ENCODE measurements around the gene ROBO4. TPM values are rescaled to one million over a fixed set of nuclear protein-coding genes. Genes with fewer than 3 reads are reported as not detected.

ROBO4 gene
- total RNA-seq, 1 experiment from 2014 or later = not detected

- ATAC-seq = no peak
- POLR2A ChIA-PET = no interaction called here
- no peak overlapping the region for H3K9ac ChIP-seq (ENCODE audit: low read length)
- H3K4me2 ChIP-seq (ENCODE audit: low read length) = no peak overlapping the region
- DNase-seq (ENCODE audit: low read depth, low spot score) = no peak
- no TSS peak for BruUV-seq (replicated peaks)
- H3K9me3 ChIP-seq (ENCODE audit: control insufficient read depth in 1 of 2, insufficient read depth in 1 of 2, low read depth in 1 of 2, low read length in 2 of 2) = no peaks in the 10 kb centered on the region
- no peaks in the 10 kb centered on the region for H3K79me2 ChIP-seq (ENCODE audit: insufficient read depth, low read length)
- H3K9me2 ChIP-seq (ENCODE audit: insufficient read depth) = no peaks in the 10 kb centered on the region
- H3K4me1 ChIP-seq (ENCODE audit: control insufficient read depth in 1 of 2, insufficient read depth in 2 of 2, low read length in 2 of 2) = peaks cover 2 to 4% of the 10 kb centered on the region in 2 experiments; a peak in 3 of 4 replicates
- H3K27ac ChIP-seq (ENCODE audit: low read depth, low read length) = no peak overlapping the region
- intact Hi-C loops (cut with micrococcal nuclease) = no loop called here
- H4K20me1 ChIP-seq (ENCODE audit: insufficient read depth) = no peaks in the 10 kb centered on the region
- RAD21 ChIA-PET (ENCODE audit: low non-redundant PET in 1 of 2, low total read pairs in 2 of 2, uncharacterized antibody in 2 of 2, unreplicated experiment in 2 of 2) = no interaction called here
- H3K4me3 ChIP-seq (replicated peaks in 1 of 2; ENCODE audit: low read depth in 1 of 2, low read length in 2 of 2) = no peak overlapping the region
- CTCF ChIA-PET = no interaction called here
- no peak overlapping the region for H2AFZ ChIP-seq (ENCODE audit: low read depth, low read length, poor library complexity, severe bottlenecking)
- H3K27me3 ChIP-seq (ENCODE audit: insufficient read depth, low read length) = peaks cover 27% of the 10 kb centered on the region; the same call in 1 of the 2 replicates
- H3K36me3 ChIP-seq (ENCODE audit: control insufficient read depth in 1 of 2, insufficient read depth in 2 of 2, low read length in 2 of 2) = no peaks in the 10 kb centered on the region
- TF ChIP-seq ZBTB33 (IDR thresholded peaks at IDR 0.05; ENCODE audit: extremely low read depth, insufficient replicate concordance, low read length) (no peak), EZH2phosphoT487 (IDR thresholded peaks at IDR 0.05; ENCODE audit: borderline replicate concordance) (no peak), ZNF274 (IDR thresholded peaks at IDR 0.05; ENCODE audit: low read depth, low read length) (no peak)
Measured at GRCh38 chr11:124840666-124841065, 57.0 kb downstream of the ROBO4 start.

- H3K9ac ChIP-seq (ENCODE audit: low read length) = no peak overlapping the region
- no peak overlapping the region for H3K4me2 ChIP-seq (ENCODE audit: low read length)
- peaks cover 26% of the 10 kb centered on the region; the same call in 1 of the 2 replicates for H3K27me3 ChIP-seq (ENCODE audit: insufficient read depth, low read length)
- no peaks in the 10 kb centered on the region for H3K36me3 ChIP-seq (ENCODE audit: control insufficient read depth in 1 of 2, insufficient read depth in 2 of 2, low read length in 2 of 2)
- BruUV-seq (replicated peaks) = no TSS peak
- intact Hi-C loops (cut with micrococcal nuclease) = loop anchor here (5.0 to 10.0 kb wide), 2 partner anchors 425 to 1032 kb away; no protein-coding TSS in a partner anchor
- ChIA-PET POLR2A (no interaction called here), RAD21 (ENCODE audit: low non-redundant PET in 1 of 2, low total read pairs in 2 of 2, uncharacterized antibody in 2 of 2, unreplicated experiment in 2 of 2) (no interaction called here), CTCF (no interaction called here)
- no peaks in the 10 kb centered on the region for H3K9me2 ChIP-seq (ENCODE audit: insufficient read depth)
- peaks cover 2 to 4% of the 10 kb centered on the region in 2 experiments; a peak in 3 of 4 replicates for H3K4me1 ChIP-seq (ENCODE audit: control insufficient read depth in 1 of 2, insufficient read depth in 2 of 2, low read length in 2 of 2)
- H2AFZ ChIP-seq (ENCODE audit: low read depth, low read length, poor library complexity, severe bottlenecking) = no peak overlapping the region
- H4K20me1 ChIP-seq (ENCODE audit: insufficient read depth) = no peaks in the 10 kb centered on the region
- H3K79me2 ChIP-seq (ENCODE audit: insufficient read depth, low read length) = no peaks in the 10 kb centered on the region
- H3K9me3 ChIP-seq (ENCODE audit: control insufficient read depth in 1 of 2, insufficient read depth in 1 of 2, low read depth in 1 of 2, low read length in 2 of 2) = no peaks in the 10 kb centered on the region
- DNase-seq (ENCODE audit: low read depth, low spot score) (no peak), ATAC-seq (no peak)
- H3K4me3 ChIP-seq (replicated peaks in 1 of 2; ENCODE audit: low read depth in 1 of 2, low read length in 2 of 2) = no peak overlapping the region
- H3K27ac ChIP-seq (ENCODE audit: low read depth, low read length) = no peak overlapping the region
- TF ChIP-seq MAX (IDR thresholded peaks at IDR 0.05) = no peak
- TF ChIP-seq ZNF274 (IDR thresholded peaks at IDR 0.05; ENCODE audit: low read depth, low read length) = no peak
- no peak for TF ChIP-seq RAD21 (IDR thresholded peaks at IDR 0.05; ENCODE audit: low read depth)
- no peak for TF ChIP-seq FOSL1 (IDR thresholded peaks at IDR 0.05; ENCODE audit: low read depth)
- TF ChIP-seq EZH2 (IDR thresholded peaks at IDR 0.05) = no peak
- TF ChIP-seq YY1 (IDR thresholded peaks at IDR 0.05; ENCODE audit: extremely low read depth, insufficient replicate concordance, low read depth, low read length) = no peak
- TF ChIP-seq REST (IDR thresholded peaks at IDR 0.05; ENCODE audit: low read depth) = no peak
- no peak for TF ChIP-seq TCF7L2 (IDR thresholded peaks at IDR 0.05; ENCODE audit: borderline replicate concordance, extremely low read depth, insufficient read depth, insufficient read length)
Measured at GRCh38 chr11:124839972-124840621, 57.6 kb downstream of the ROBO4 start.

All from HCT116 (cell line).